Left lung (tissue), 10 donors: ENCODE measurements around the gene VOPP1. TPM values are rescaled to one million over a fixed set of nuclear protein-coding genes. Genes with fewer than 3 reads are reported as not detected.

Experiments
- ATAC-seq: fragments of 200-7000 bp; cut with Tn5 transposase; one replicate; pipeline ENCODE4 v1.9.1; 2020; ENCODE audit warnings: moderate library complexity
- DNase-seq, 4 donors: peaks; one replicate each; pipeline ENCODE4 v3.0.0-alpha.2; 2013 to 2020
- H3K27ac ChIP-seq, 2 donors: fragments of 200-600 bp; sonication (generic) in 1 of 2; one replicate each; pipeline versions ENCODE4 v1.5.0 to v1.8.0; 2020 to 2021
- H3K27me3 ChIP-seq, 2 donors: fragments of 200-600 bp; sonication (generic) in 1 of 2; one replicate each; pipeline versions ENCODE4 v1.5.0 to v1.8.0; 2020 to 2021
- H3K36me3 ChIP-seq, 2 donors: fragments of 200-600 bp; sonication (generic) in 1 of 2; one replicate each; pipeline versions ENCODE4 v1.5.0 to v1.8.0; 2020 to 2021
- H3K4me1 ChIP-seq, 2 donors: fragments of 200-600 bp; one replicate each; pipeline ENCODE4 v1.8.0; 2021
- H3K4me3 ChIP-seq, 2 donors: fragments of 200-600 bp; sonication (generic) in 1 of 2; one replicate each; pipeline versions ENCODE4 v1.5.0 to v1.8.0; 2020 to 2021; ENCODE audit warnings: mild to moderate bottlenecking in 1 of 2
- H3K9me3 ChIP-seq, 2 donors: fragments of 200-600 bp; sonication (generic) in 1 of 2; one replicate each; pipeline versions ENCODE4 v1.5.0 to v1.8.0; 2020 to 2021
- intact Hi-C, 2 donors: fragments of 100-400 bp; cut with DNase I; formaldehyde crosslinking; loops; one replicate each; pipeline versions ENCODE4 v1.11.2 to v1.14.2; 2022
- polyA plus RNA-seq, 6 donors: library from polyadenylated mRNA; unstranded; fragments of 120-200 nt; gene quantifications; one replicate each; pipeline ENCODE4 v1.2.1, GENCODE V29; 2013; ENCODE audit not compliant: insufficient read length in 6 of 6
- total RNA-seq, 2 donors: library from RNA; stranded (reverse); fragmentation: NEBNext Ultra II Directional; extraction: Animal tissue kit (Norgen Biotek cat#: 25700); gene quantifications; one replicate each; pipeline ENCODE4 v1.2.1, GENCODE V29; 2021
- TF ChIP-seq, protein P1 (sequence below), 2 donors: fragments of 200-600 bp; sonication (generic) in 1 of 2; IDR thresholded peaks; one replicate each; pipeline versions ENCODE4 v1.5.0 to v1.8.0; 2021; ENCODE audit warnings: antibody characterized with exemption in 2 of 2
- donor health status: DM: no; HTN: yes; CAD: no.
- donor health status: DM: no; HTN: no; CAD: no.

VOPP1 gene
- total and polyA plus RNA-seq, 8 donors, result 35.4 to 68.5 (median 40.4) TPM

DNA sequence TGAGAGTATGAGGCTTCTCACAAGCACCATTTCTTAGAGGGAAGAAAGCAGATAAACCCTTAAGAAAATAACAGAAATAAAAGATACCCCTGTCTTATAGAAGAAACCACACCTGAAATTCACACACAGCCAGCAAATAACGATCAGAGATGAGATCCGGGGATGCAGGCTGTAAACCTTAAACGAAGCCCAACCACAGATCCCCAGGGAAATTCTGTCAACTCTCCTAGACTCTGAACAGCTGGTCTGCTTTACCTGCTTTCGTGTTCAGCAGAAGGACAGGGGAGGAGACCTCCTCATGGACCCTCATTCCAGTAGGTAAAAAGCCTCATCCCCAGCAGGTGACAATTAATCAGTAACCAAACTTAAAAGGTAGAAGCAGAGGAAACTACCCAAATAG, 45.0 kb downstream of the VOPP1 start:
- H3K27me3 ChIP-seq, result no peaks in the 10 kb centered on the region
- intact Hi-C loops, result no loop called here
- H3K36me3 ChIP-seq, result no peaks in the 10 kb centered on the region
- no peak for DNase-seq
- TF ChIP-seq, protein P1, sequence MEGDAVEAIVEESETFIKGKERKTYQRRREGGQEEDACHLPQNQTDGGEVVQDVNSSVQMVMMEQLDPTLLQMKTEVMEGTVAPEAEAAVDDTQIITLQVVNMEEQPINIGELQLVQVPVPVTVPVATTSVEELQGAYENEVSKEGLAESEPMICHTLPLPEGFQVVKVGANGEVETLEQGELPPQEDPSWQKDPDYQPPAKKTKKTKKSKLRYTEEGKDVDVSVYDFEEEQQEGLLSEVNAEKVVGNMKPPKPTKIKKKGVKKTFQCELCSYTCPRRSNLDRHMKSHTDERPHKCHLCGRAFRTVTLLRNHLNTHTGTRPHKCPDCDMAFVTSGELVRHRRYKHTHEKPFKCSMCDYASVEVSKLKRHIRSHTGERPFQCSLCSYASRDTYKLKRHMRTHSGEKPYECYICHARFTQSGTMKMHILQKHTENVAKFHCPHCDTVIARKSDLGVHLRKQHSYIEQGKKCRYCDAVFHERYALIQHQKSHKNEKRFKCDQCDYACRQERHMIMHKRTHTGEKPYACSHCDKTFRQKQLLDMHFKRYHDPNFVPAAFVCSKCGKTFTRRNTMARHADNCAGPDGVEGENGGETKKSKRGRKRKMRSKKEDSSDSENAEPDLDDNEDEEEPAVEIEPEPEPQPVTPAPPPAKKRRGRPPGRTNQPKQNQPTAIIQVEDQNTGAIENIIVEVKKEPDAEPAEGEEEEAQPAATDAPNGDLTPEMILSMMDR (IDR thresholded peaks at IDR 0.05), result no peak
- H3K4me3 ChIP-seq, result no peak overlapping the region
- H3K9me3 ChIP-seq, result no peaks in the 10 kb centered on the region
- ATAC-seq, result no peak
- peaks cover 0 to 15% of the 10 kb centered on the region in 2 donors for H3K4me1 ChIP-seq
- no peak overlapping the region for H3K27ac ChIP-seq

GRCh38 chr7:55526770-55527169, 45.5 kb downstream of the VOPP1 start:
- H3K27ac ChIP-seq, result no peak overlapping the region
- ATAC-seq (peak; percentile 49), DNase-seq (no peak)
- no peaks in the 10 kb centered on the region for H3K9me3 ChIP-seq
- no peak overlapping the region for H3K4me3 ChIP-seq
- H3K36me3 ChIP-seq, result no peaks in the 10 kb centered on the region
- H3K27me3 ChIP-seq, result no peaks in the 10 kb centered on the region
- TF ChIP-seq, protein P1 (IDR thresholded peaks at IDR 0.05), result no peak
- H3K4me1 ChIP-seq, result peaks cover 0 to 15% of the 10 kb centered on the region in 2 donors
- intact Hi-C loops, result no loop called here

GRCh38 chr7:55526329-55526728, 46.0 kb downstream of the VOPP1 start:
- Histone ChIP-seq H3K4me1 (peaks cover 0 to 15% of the 10 kb centered on the region in 2 donors), H3K27ac (no peak overlapping the region), H3K4me3 (no peak overlapping the region), H3K36me3 (no peaks in the 10 kb centered on the region), H3K27me3 (no peaks in the 10 kb centered on the region), H3K9me3 (no peaks in the 10 kb centered on the region)
- DNase-seq (no peak), ATAC-seq (peak; percentile 15)
- TF ChIP-seq, protein P1 (IDR thresholded peaks at IDR 0.05), result no peak
- intact Hi-C loops, result no loop called here

DNA sequence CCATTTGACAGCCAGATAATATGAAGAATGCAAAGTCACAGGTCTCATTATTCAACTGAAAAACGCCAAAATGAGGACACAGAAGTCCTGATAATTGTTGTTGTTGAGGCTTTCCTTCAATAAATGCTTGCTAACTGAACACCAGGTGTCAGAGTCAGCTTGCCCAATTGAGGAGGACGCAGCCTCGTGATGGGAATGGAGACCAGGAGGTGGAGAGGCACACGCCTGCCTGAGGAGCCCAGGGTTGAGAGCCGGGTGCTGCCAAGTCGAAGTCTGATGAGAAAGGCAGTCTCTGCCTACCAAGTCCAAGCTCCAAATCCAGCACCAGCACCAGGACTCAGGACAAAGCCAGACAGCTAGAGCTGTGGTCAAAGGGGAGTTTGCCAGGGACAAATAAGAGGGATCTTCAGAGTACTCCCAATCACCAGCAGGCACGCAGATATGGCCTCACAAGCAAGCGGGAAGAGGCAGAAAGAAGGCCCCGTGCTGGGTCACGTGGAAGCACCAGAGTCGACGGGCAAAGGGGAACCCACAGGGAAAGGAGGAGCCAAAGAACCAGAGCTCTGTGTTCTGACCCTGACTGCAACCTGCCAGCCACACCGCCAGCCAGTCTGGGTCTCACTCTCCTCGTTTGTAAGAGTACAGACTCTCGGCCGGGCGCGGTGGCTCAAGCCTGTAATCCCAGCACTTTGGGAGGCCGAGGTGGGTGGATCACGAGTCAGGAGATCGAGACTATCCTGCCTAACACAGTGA, 47.6 kb downstream of the VOPP1 start:
- H3K4me1 ChIP-seq, result peaks cover 0 to 15% of the 10 kb centered on the region in 2 donors
- H3K36me3 ChIP-seq, result peaks cover 0 to 9% of the 10 kb centered on the region in 2 donors
- H3K27me3 ChIP-seq, result no peaks in the 10 kb centered on the region
- H3K9me3 ChIP-seq, result no peaks in the 10 kb centered on the region
- H3K27ac ChIP-seq, result peak overlapping the region in 1 of 2 donors; percentile 8
- intact Hi-C loops, result no loop called here
- TF ChIP-seq, protein P1 (IDR thresholded peaks at IDR 0.05), result no peak
- DNase-seq (no peak), ATAC-seq (no peak)
- no peak overlapping the region for H3K4me3 ChIP-seq

DNA sequence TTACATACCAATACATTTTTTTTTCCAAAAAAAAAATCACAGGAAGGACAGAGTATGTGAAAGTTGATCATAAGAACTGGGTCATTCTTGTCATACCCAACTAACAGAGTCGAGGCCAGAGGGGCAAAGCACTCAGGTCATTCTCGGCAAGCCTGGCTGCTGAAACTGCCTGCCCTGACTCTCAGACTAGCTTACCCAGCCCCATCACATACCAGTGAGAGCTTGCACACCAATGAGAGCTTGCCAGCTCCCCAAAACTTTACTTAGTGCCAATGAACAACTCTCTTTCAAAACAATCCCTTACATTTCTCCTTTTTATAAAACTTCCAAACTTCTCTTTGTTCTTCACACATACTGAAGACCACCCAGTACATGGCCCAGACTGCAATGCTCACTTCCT, 48.9 kb downstream of the VOPP1 start:
- TF ChIP-seq, protein P1 (IDR thresholded peaks at IDR 0.05), result no peak
- H3K36me3 ChIP-seq, result peaks cover 0 to 20% of the 10 kb centered on the region in 2 donors
- H3K9me3 ChIP-seq, result no peaks in the 10 kb centered on the region
- ATAC-seq (no peak), DNase-seq (no peak)
- H3K27ac ChIP-seq, result no peak overlapping the region
- H3K4me3 ChIP-seq, result no peak overlapping the region
- peaks cover 0 to 15% of the 10 kb centered on the region in 2 donors for H3K4me1 ChIP-seq
- H3K27me3 ChIP-seq, result no peaks in the 10 kb centered on the region
- intact Hi-C loops, result no loop called here
